Stimulated activated CD8-positive, alpha-beta memory T cell treated with anti-CD3 and anti-CD28 coated beads, Interleukin-7, amount 100 ng/mL, for 48 hours (primary cell): ENCODE data around the gene TCERG1.
"Not testable (repeated sequence)": the region's sequence is repeated elsewhere in the genome, so short reads cannot be mapped to it uniquely, and the experiment has no call there.

Source experiments
- DNase-seq, 2 donors: peaks; one replicate each; pipeline ENCODE4 v3.0.0-alpha.2; 2020; ENCODE audit warnings: low read depth in 1 of 2; ENCODE audit errors: extremely low read depth in 1 of 2

The TCERG1 gene

DNA sequence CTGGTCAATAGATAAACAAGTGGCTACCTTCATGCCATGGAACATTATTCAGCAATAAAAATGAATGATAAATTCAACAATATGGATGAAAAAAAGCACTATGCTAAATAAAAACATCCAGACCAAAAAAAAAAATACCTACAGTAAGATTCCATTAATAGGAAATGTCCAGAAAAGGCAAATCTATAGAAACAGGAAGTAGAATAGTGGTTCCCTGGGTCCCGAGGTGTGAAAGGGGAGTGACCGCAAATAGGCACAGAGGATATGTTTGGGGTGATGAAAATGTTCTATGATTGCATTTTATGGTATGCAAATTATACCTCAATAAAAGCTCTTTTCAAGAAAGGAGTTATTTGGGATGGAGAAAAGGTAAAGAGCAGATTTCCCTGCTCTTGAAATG, 72.4 kb downstream of the TCERG1 start:
- no peak for DNase-seq

DNA sequence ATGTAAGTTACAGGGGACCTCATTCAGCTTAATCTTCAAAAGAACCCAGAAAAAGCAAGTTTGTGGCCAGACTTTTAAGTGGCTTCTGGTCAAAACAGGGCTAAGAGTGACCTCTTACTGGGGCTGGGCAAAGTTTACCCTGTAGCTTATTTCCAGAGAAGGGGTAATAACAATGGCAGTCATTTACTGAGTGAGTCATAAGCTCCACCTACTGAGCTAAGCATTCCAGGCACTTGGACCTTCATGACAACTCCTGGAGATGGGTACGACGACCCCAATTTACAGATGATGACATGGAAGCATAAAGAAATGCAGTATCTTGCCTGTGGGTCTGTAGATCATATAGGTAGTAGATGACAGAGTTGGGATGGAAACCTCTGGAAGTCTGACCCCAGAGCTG, 73.6 kb downstream of the TCERG1 start:
- no peak for DNase-seq

DNA sequence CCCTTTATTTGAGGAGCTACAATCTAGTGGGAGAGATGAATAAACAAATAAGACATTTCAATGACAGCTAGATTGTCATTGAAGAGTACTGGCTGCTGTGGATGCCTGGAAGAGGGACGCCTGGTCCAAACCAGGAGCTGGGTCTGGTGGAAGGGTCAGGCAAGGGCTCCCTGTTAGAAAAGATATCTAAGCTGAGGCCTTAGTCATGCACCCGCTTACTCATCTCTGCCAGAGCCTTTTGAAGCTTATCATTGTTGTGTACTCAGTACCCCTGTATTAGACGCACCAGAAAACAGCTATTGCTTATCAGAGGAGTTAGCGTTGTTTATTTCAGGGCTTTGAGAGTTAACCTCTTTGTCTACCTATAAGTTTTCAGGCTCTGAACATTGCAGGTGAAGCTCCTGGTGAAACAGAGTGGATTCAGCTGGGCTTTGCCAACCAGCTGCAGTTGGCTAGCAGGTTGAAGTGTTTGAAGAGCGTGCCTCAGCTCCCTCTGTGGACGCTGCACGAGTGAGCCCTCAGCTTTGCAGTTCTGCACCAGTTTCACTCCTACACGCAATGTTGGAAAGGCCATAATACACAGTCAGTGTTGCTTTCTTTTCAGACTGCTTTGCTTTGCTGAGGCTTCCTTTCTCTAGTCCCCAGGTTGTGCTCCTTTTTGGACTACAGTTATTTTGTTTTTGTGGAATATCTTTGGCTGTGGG, 74.4 kb downstream of the TCERG1 start:
- DNase-seq = no peak

DNA sequence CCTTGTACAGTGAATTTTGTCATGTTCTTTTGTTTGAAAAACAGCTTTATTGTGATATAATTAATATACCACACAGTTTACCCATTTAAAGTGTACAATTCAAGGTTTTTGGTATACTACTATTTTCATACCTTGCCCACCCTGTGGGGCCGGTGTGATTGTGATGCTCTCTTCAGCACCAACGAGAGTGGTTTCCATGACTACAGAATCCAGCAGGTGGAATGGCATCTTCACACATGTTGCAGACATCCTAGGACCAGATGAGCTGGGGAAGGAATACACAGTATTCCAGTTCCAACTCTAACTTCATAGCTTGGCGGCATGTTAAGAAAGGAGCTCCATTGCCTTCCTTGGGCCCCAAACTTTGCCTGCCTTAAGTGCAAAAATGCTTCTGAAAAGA, 76.6 kb downstream of the TCERG1 start:
- DNase-seq = no peak

DNA sequence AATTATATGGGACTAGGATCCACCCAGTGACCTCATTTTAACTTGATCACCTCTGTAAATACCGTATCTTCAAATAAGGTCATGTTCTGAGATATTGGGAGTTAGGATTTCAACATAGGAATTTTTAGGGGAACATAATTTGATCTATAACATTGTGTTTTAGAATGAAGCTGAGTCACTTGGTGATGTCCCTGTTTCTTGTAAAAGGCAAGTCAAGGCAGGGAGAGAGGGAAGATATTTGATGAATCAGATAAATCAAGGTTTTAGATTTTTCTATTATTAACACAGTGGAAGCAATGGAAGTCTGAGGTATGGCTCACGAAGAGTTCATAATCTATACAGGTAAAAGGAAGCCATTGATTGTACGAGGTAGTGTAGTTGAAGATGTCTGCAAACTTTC, 80.7 kb downstream of the TCERG1 start:
- no peak for DNase-seq

DNA sequence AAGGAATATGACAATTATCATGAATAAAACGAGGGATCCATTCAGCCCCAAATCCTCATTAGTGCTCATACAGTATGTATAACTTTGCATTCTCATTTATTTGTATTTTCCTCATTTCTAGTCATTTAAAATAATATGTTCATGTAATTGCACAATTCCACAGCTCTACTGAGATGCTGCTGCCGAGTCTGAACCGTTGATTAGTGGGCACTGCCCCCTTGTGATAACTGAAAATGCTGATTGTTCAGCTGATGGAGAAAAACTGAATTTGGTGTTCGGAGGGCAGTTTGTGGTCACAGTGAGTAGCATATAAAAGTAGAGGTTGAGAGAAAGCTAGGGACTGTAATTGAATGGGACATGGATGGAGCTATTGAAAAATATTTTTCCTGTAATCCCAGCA, 81.1 kb downstream of the TCERG1 start:
- DNase-seq = no peak

DNA sequence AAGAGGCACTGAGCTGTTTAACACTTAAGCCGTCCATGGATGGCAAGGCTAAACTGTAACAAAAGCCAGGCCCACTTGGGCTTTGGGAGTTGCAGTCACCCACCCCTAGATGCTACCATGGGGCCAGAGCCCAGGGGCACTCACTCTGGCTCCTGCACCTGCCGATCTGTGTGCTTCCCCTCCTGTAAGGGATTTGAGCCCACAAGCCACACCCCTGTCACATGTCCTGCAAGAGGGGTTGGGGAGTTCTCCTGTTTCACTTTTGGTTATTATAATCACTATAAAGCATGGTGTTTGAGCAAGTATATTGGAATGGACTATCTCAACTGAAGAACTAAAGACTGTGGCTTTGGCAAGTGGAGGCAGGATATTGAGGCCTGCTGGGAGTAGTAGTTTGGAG, 82.9 kb downstream of the TCERG1 start:
- no peak for DNase-seq

DNA sequence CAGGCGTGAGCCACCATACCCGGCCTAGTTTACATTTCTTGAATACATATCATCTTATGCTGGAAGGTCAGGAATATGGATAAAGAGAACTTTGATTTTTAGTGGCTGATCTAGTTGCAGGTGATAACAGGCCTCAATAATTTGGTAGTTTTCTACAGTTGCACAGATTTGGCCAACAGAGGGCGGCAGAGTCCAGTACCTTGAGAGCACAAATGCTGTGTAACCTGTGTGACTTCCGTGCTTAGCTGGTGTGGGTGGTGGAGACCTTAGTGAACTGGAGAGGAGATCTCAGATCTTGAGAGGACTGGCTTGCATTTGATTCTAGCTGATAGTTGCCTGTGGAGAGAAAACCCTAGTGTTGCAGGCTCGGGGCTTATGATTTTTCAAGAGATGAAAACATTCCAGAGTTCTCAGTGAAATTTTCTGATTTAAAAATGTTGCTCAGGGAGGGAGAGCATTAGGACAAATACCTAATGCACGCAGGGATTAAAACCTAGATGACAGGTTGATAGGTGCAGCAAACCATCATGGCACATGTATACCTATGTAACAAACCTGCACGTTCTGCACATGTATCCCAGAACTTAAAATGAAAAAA, 86.2 kb downstream of the TCERG1 start:
- peak; percentile 31 to 62 for DNase-seq

DNA sequence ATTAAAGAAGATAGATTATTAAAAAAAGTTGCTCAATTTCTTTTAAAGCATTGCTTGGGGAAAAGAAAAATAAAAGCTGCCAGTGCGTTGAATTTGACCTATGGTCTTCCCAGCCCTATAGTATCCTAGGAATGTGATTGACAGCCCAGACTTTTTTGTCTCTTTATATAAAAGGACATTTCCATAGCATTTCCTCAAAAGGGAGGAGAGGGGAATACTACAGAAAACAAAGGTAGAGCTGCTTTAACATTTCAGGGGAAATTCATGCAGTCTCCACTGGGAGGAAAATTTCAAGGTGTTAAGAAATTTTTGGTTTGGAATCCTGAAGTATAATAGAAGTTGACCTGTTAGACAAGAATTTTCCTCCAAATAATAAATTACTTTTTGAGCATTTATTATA, 86.7 kb downstream of the TCERG1 start:
- no peak for DNase-seq

DNA sequence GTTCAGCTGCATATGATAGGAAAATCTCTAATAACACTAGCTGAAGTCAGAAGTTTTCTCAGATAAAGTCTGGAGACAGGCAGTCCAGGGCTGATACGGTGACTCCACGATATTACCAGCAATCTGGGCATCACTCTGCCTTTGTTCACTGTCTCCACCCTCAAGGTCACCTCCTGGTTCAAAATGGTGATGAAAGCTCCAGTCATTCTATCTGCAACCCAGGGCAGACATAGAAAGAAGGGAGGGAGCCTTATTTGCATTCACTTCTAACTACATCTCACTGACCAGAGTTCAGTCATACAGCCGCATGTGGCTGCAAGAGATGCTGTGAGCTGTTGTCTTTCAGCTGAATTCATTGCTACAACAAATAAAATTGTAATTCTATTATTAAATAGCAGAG, 91.3 kb downstream of the TCERG1 start:
- no peak for DNase-seq

DNA sequence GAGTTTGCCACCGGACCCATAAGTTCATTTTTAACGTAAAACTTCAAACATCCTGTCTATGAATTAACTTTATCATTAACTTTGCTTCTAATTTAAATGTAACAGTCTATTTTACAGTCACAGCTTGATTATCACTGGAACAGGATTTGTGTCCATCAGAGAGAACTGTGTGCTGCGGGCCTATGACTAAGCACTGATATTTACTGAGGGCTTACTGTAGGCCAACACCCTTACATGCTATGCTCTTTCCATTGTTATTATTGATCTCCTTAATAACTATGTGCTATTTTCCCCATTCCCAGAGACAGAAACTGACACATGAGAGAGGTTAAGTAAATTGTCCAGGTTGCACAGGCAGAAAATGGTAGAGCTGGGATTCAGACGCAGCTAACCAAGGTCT, 92.8 kb downstream of the TCERG1 start:
- no peak for DNase-seq

DNA sequence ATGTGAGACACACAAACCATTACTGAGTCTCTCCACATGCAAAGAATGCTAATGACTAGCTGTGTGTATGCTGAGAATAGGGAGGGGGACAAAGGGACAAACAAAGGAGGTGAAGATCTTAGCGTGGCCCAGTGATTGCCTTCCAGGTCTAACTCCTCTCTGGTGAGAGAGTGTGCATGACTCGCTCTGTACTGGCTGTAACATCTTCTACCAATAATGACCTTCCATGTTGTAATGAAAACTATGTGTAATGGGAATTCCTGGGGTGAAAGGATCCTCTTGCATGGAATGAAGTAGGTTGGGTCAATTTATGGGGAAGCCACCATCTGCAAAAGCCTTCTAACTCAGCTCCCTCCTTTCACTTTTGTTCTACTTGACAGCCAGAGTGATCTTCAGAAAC, 93.3 kb downstream of the TCERG1 start:
- DNase-seq = no peak

DNA sequence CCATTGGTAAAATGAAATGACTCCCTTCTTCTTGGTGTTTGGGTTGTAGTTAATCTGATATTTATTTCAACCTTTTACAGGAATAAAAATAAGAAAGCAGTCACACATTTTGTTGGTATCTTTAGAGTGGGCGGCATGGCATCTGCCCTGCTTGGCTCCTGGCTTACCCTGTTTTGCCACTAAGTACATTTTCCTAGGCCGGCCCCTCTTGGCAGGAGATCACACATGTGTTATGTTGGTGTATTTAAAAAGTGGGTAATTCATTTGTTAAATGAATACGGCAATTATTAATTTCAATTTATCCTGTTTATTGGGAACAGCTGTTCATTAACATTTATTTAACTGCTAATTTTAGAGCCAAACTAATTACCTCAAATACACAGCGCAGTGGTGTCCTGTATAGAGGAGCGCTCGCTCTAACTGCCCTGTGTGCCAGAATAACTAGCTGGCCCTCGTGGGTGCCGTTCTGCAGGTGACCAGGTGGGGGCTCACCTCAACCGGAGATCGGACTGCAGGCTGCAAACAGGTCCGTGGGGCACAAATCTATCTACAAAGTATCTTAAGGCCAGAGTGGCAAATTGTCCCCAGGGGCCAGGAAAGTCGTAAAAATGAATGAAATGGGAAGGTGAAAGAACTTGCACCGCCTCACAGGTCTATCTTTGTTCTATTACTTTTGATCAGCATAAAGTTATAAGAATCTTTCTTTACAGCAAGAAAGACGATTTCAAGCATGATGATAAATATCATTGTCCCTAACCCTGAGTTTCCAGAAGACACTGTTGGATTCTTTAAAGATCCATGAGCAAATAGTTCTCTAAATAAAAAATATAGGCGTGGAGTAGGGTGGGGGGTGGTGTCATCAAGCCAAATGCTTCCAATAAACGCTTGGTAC, 95.1 kb downstream of the TCERG1 start:
- DNase-seq = peak; percentile 14 to 47

DNA sequence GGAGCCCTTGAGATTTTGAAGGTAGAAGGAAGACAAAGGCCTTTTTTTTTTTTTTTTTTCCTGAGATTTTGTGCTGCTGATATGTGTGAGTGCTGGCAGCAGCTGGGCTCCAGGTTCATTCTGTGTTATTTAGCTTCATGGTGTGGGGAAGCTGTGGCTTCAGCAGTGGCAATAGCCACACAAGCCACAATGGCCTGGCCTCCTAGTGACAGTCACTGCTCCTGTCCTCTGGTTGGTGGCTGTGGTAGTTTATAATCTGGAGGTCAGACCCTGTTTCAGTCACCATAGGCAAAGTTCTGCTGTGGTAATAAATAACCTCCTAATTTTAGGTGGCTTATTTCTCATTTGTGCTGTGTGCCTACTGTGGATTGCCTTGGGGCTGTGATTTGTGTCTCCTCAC, 97.1 kb downstream of the TCERG1 start:
- DNase-seq = no peak

DNA sequence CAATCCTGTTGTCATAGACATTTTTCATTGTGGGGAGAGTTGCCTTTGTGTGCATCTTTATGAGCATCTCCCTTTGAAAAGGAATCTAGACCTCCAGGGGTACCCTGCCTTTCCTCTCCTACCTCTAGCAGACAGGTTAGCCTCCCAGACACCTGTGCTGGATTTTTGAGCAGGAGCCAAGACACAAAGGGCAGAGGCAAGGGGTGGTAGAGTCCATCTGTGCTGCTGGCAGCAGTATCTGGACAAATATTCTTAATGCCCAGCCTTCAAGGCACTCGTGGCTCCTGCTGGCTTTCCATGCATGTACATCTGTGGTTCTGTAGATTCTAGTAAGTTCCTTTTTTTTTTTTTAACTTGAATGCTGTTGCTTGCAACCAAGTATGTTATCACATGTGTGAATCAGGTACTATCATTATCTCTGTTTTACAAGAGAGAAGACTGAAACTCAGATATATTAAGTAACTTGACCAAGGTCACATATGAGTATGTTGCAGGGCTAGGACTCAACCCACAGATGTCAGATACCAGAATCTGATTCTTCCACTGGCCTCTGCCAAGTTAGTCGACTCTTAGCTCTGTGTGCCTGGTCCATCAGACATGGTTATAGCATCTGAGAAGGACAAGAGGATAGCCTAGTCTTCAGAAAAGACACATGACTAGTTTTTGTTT, 101.8 kb downstream of the TCERG1 start:
- no peak for DNase-seq

DNA sequence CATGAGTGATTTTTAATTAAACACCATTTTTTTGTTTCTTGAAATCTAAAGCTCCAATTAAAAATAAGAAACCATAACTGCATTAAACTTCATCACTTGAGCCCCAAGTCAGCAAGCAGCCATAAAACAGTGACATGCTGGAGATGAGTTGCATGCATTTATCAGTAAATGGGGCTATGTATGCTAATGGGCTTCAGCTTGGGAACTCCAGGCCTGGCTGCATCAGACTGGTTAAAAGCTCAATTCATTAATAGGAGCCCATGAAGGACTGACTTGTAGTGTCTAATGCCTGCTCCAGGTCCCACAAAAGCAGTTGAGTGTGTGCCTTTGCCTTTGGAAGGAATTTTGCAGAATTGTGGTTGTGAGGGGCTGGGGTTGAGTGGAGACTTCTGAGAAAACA, 102.5 kb downstream of the TCERG1 start:
- no peak for DNase-seq

DNA sequence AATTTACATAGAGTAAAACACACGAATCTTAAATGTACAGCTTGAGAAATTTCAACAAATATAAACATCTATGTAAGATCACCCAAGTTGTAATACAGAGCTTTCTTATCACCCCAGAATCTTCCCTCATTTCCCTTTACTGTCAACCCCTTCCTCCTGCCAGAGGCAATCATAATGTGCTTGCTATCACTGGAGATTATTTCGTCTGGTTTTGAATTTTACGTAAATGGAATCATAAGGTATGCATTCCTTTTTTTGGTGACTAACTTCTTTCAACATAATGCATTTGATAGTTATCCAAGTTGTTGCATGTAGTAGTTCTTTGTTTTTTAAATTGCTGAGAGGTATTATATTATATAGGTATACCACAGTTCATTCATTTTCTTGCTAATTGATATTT, 106.3 kb downstream of the TCERG1 start:
- DNase-seq = no peak

DNA sequence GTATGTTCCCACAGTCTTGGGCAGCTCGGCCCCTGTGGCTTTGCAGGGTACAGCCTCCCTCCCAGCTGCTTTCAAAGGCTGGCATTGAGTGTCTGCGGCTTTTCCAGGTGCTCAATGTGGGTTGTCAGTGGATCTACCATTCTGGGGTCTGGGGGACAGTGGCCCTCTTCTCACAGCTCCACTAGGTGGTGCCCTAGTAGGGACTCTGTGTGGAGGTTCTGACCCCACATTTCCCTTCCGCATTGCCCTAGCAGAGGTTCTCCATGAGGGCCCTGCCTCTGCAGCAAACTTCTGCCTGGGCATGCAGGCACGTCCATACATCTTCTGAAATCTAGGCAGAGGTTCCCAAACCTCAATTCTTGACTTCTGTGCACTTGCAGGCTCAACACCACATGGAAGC, 109.8 kb downstream of the TCERG1 start:
- DNase-seq = not testable (repeated sequence)

DNA sequence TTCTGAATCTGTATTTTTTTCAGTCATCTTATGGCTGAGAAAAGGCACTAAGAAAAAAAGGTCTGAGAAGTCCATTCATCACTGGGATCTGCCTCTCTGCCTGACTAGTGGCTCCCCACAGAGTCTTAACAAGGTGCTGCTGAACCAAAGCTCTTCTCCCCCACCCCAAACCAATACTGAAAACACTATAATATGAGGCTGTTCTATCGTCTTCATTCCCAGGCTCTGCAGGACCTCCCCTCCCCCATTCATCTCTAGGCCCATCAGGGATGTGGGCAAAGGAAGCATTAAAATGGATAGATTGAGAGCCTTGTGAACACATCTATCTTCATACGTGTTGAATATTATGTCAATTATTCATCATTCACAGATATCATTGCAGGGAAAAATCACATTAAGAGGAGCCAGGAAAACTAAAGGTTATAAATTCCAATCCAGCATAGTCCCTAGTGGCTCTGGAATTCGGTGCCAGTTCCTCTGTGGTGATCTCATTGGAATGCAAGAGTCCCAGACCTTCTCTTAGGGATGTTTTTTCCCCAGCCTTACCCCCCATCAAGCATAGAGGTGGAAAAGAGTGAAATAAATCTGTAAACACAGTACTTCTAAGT, 113.2 kb downstream of the TCERG1 start:
- DNase-seq = no peak
